Stimulated activated CD8-positive, alpha-beta memory T cell treated with anti-CD3 and anti-CD28 coated beads, Interleukin-7, amount 100 ng/mL, for 4 hours (primary cell): ENCODE results near the gene EARS2.
"Not testable (repeated sequence)": the region's sequence is repeated elsewhere in the genome, so short reads cannot be mapped to it uniquely, and the experiment has no call there.

Source experiments
- DNase-seq, 2 donors: peaks; one replicate each; pipeline ENCODE4 v3.0.0-alpha.2; 2020; ENCODE audit warnings: low read depth in 2 of 2

EARS2 gene

GRCh38 chr16:23567602-23568001 is 10.5 kb upstream of the EARS2 start:
- no peak for DNase-seq

- no peak for DNase-seq
Measured at GRCh38 chr16:23566724-23567123, 9.6 kb upstream of the EARS2 start.

- DNase-seq, result no peak
Measured at GRCh38 chr16:23564575-23565363, 7.6 kb upstream of the EARS2 start.

GRCh38 chr16:23563186-23563585 is 6.0 kb upstream of the EARS2 start:
- no peak for DNase-seq

GRCh38 chr16:23562505-23562904 is 5.4 kb upstream of the EARS2 start:
- DNase-seq, result no peak

- no peak for DNase-seq
Measured at GRCh38 chr16:23561586-23561985, 4.4 kb upstream of the EARS2 start.

- no peak for DNase-seq
Measured at GRCh38 chr16:23557779-23558702, 891 bp upstream of the EARS2 start.

GRCh38 chr16:23554536-23554935 is 2.6 kb downstream of the EARS2 start:
- no peak for DNase-seq

GRCh38 chr16:23552161-23552560 is 5.0 kb downstream of the EARS2 start:
- DNase-seq, result no peak

GRCh38 chr16:23549938-23550337 is 7.2 kb downstream of the EARS2 start:
- DNase-seq, result no peak

GRCh38 chr16:23544436-23544835 is 12.7 kb downstream of the EARS2 start:
- no peak for DNase-seq

- not testable (repeated sequence) for DNase-seq
Measured at GRCh38 chr16:23540817-23541178, 16.4 kb downstream of the EARS2 start.

- no peak for DNase-seq
Measured at GRCh38 chr16:23539984-23540816, 16.9 kb downstream of the EARS2 start.

GRCh38 chr16:23538919-23539278 is 18.3 kb downstream of the EARS2 start:
- no peak for DNase-seq

GRCh38 chr16:23537390-23537789 is 19.8 kb downstream of the EARS2 start:
- DNase-seq, result no peak

- DNase-seq, result no peak
Measured at GRCh38 chr16:23535901-23536300, 21.2 kb downstream of the EARS2 start.

GRCh38 chr16:23534868-23535860 is 22.0 kb downstream of the EARS2 start:
- no peak for DNase-seq

- DNase-seq, result no peak
Measured at GRCh38 chr16:23532448-23532847, 24.7 kb downstream of the EARS2 start.

- no peak for DNase-seq
Measured at GRCh38 chr16:23530062-23530461, 27.1 kb downstream of the EARS2 start.

GRCh38 chr16:23528644-23529310 is 28.4 kb downstream of the EARS2 start:
- DNase-seq, result no peak
